HL-60/S4 (cell line): ENCODE measurements around the gene DOK3.

Source experiments
- in situ Hi-C: fragments of 300-500 bp; cut with MboI; formaldehyde crosslinking; loops from 2 replicates; pipeline ENCODE4 v1.14.3; 2022; ENCODE audit warnings: low sequenced_read_pairs

The DOK3 gene

DNA sequence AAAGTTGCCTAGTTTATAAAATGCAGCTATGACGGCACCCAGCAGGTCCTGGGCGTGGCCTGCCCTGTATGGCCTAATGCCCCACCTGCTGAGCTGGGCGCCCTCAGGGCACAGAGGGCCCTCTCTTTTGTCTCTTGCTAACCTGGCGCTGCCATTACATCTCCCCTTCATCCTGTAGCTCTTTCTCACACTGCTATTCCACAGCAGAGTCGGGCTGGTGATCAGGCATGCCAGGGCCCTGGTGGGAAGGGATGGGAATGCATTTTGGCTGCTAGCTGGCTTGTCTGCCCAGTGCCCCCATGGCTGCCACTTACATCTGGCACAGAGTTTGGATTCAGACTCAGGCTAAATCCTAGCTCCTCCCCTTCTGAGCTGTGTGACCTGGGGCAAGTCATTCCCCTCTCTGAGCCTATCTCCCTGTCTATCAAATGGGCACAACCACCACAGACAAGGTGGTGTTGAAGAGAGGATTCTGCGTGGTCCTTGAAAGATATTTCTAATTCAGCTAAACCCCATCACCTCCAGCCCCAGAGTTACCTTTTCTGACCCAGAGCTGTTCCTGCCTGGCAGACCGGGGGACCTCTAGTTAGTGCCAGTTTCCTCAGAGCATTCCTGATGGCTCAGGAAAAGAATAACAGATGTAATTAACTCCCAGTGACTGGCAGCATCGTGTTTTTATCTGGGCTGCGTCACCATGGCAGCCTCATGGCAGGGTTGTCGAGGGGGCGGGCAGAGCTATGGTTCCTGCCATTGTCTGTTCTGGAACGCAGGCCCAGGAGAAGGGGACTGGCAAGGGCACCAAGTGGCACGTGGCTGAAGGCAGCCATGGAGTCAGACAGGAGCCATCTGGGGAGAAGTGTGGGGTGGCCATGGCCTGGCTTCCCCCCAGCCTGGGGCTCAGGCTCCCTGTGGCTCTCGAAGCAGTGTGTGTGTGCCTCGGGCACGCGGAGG, 56.7 kb downstream of the DOK3 start:
- in situ Hi-C loops = loop anchor here (5.0 kb wide), 1 partner anchor 61 kb away; no protein-coding TSS in a partner anchor
